ENCODE measurements around the gene UGDH. TPM values are rescaled to one million over a fixed set of nuclear protein-coding genes. Genes with fewer than 3 reads are reported as not detected.

UGDH gene
- total and polyA plus RNA-seq, 2 experiments from 2014 or later: 223 to 374 TPM

DNA sequence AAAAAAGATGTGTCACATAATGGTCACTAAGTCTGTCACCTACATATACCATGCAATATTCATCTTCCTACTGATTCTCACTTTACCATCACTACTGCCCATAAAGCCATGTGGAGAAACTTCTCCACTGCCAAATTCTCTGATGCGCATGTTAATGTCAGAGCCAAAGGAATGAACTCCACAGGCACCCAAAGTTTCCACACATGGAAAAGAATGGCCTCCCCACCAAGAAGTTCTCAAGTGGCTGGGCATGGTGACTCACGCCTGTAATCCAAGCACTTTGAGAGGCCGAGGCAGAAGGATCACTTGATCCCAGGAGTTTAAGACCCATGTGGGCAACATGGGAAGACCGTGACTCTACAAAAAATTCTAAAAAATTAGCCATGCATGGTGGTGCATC, 43.8 kb upstream of the UGDH start:
- Histone ChIP-seq H2AFZ (no peak overlapping the region), H3K4me3 (no peak overlapping the region), H3K9me2 (replicated peaks; ENCODE audit: insufficient read depth) (no peaks in the 10 kb centered on the region), H3K36me3 (replicated peaks; ENCODE audit: insufficient read depth, low read depth) (no peaks in the 10 kb centered on the region), H4K20me1 (ENCODE audit: insufficient read depth, poor library complexity, severe bottlenecking) (no peaks in the 10 kb centered on the region), H3K9me3 (ENCODE audit: low read depth) (no peaks in the 10 kb centered on the region), H3K79me2 (peaks cover 7% of the 10 kb centered on the region), H3K4me2 (no peak overlapping the region), H3K4me1 (ENCODE audit: insufficient read depth) (peaks cover 8% of the 10 kb centered on the region), H3K27me3 (no peaks in the 10 kb centered on the region), H3K27ac (no peak overlapping the region)
- no peak for DNase-seq (ENCODE audit: low spot score)
- WGBS (ENCODE audit: low lambda C conversion rate, missing lambda C conversion rate): 91% methylated on average over 4 of the region's 4 CpGs
- TF ChIP-seq EZH2 (IDR thresholded peaks at IDR 0.05; ENCODE audit: borderline replicate concordance) (no peak), EZH2phosphoT487 (IDR thresholded peaks at IDR 0.05; ENCODE audit: low read depth, severe bottlenecking, unreplicated experiment) (no peak)
- TF ChIP-seq, protein P1, sequence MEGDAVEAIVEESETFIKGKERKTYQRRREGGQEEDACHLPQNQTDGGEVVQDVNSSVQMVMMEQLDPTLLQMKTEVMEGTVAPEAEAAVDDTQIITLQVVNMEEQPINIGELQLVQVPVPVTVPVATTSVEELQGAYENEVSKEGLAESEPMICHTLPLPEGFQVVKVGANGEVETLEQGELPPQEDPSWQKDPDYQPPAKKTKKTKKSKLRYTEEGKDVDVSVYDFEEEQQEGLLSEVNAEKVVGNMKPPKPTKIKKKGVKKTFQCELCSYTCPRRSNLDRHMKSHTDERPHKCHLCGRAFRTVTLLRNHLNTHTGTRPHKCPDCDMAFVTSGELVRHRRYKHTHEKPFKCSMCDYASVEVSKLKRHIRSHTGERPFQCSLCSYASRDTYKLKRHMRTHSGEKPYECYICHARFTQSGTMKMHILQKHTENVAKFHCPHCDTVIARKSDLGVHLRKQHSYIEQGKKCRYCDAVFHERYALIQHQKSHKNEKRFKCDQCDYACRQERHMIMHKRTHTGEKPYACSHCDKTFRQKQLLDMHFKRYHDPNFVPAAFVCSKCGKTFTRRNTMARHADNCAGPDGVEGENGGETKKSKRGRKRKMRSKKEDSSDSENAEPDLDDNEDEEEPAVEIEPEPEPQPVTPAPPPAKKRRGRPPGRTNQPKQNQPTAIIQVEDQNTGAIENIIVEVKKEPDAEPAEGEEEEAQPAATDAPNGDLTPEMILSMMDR (IDR thresholded peaks at IDR 0.05; ENCODE audit: poor library complexity): no peak

DNA sequence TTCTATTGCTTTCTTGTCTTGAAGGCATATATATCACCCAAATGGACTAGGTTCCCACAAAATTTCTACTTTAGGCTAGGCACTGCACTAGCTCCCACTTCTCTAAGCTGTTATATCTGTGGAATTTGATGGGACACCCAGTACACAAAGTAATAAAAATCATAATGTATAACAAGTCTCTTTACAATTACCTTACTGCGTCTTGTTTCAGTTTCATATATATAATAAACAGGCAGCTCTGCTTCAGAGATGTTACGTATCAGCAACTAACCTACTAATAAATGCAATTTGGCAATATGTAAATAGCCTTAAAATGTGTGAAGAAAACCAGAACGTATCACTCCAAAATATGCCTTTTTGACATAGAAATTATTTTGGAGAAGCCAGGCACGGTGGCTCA, 42.0 kb upstream of the UGDH start:
- Histone ChIP-seq H3K79me2 (peaks cover 6% of the 10 kb centered on the region), H3K4me3 (no peak overlapping the region), H4K20me1 (ENCODE audit: insufficient read depth, poor library complexity, severe bottlenecking) (no peaks in the 10 kb centered on the region), H3K4me2 (peak overlapping the region; percentile 61), H2AFZ (no peak overlapping the region), H3K4me1 (ENCODE audit: insufficient read depth) (peaks cover 8% of the 10 kb centered on the region), H3K9me3 (ENCODE audit: low read depth) (no peaks in the 10 kb centered on the region), H3K36me3 (replicated peaks; ENCODE audit: insufficient read depth, low read depth) (no peaks in the 10 kb centered on the region), H3K9me2 (replicated peaks; ENCODE audit: insufficient read depth) (no peaks in the 10 kb centered on the region), H3K27me3 (no peaks in the 10 kb centered on the region), H3K27ac (peak overlapping the region; percentile 84)
- DNase-seq (ENCODE audit: low spot score): no peak
- TF ChIP-seq EZH2 (IDR thresholded peaks at IDR 0.05; ENCODE audit: borderline replicate concordance) (no peak), EZH2phosphoT487 (IDR thresholded peaks at IDR 0.05; ENCODE audit: low read depth, severe bottlenecking, unreplicated experiment) (no peak)
- TF ChIP-seq, protein P1 (IDR thresholded peaks at IDR 0.05; ENCODE audit: poor library complexity): no peak
- 84% methylated on average over 4 of the region's 4 CpGs for WGBS (ENCODE audit: low lambda C conversion rate, missing lambda C conversion rate)

DNA sequence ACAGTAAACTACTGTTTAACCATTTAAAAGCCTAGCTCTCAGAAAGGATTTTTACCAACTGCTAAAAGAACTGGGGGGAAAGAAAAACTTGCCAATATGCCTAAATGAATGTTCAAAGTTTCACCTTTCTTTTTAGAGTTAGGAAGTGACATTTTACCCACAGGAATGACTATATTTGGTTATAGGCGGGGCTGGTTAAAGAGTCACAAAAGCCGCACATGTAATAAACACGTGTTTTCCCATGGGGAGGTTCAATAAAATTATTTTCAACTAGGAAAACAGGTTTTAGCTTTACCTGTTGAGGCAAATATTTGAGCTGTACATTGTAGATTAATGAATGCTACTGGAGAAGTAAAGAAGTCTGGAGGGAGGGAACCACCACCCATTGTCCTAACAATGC, 41.6 kb upstream of the UGDH start:
- H3K4me1 ChIP-seq (ENCODE audit: insufficient read depth): peaks cover 8% of the 10 kb centered on the region
- peak overlapping the region; percentile 61 for H3K4me2 ChIP-seq
- H3K4me3 ChIP-seq: no peak overlapping the region
- H2AFZ ChIP-seq: no peak overlapping the region
- WGBS (ENCODE audit: low lambda C conversion rate, missing lambda C conversion rate): 60% methylated on average over 3 of the region's 3 CpGs
- peak overlapping the region; percentile 84 for H3K27ac ChIP-seq
- peaks cover 6% of the 10 kb centered on the region for H3K79me2 ChIP-seq
- no peaks in the 10 kb centered on the region for H3K27me3 ChIP-seq
- H4K20me1 ChIP-seq (ENCODE audit: insufficient read depth, poor library complexity, severe bottlenecking): no peaks in the 10 kb centered on the region
- H3K9me3 ChIP-seq (ENCODE audit: low read depth): no peaks in the 10 kb centered on the region
- H3K36me3 ChIP-seq (replicated peaks; ENCODE audit: insufficient read depth, low read depth): no peaks in the 10 kb centered on the region
- DNase-seq (ENCODE audit: low spot score): peak; percentile 30
- no peak for TF ChIP-seq EZH2 (IDR thresholded peaks at IDR 0.05; ENCODE audit: borderline replicate concordance)
- no peak for TF ChIP-seq EZH2phosphoT487 (IDR thresholded peaks at IDR 0.05; ENCODE audit: low read depth, severe bottlenecking, unreplicated experiment)
- TF ChIP-seq, protein P1 (IDR thresholded peaks at IDR 0.05; ENCODE audit: poor library complexity): no peak
- H3K9me2 ChIP-seq (replicated peaks; ENCODE audit: insufficient read depth): no peaks in the 10 kb centered on the region

All from hepatocyte (in vitro differentiated cells).